IPS-18a (cell line): ENCODE results near the gene SLC66A3.

Experiments
- H3K27ac ChIP-seq: one replicate; pipeline ENCODE4 v1.5.1; 2013; ENCODE audit warnings: low read length
- H3K27me3 ChIP-seq: one replicate; pipeline ENCODE4 v1.6.1; 2013; ENCODE audit warnings: mild to moderate bottlenecking, low read length; ENCODE audit not compliant: control insufficient read depth, insufficient read depth
- H3K36me3 ChIP-seq: one replicate; pipeline ENCODE4 v1.6.1; 2013; ENCODE audit warnings: low read depth, low read length; ENCODE audit not compliant: control insufficient read depth
- H3K4me1 ChIP-seq: one replicate; pipeline ENCODE4 v1.6.1; 2013; ENCODE audit warnings: low read depth, low read length; ENCODE audit not compliant: control insufficient read depth
- H3K4me3 ChIP-seq: one replicate; pipeline ENCODE4 v1.5.1; 2013; ENCODE audit warnings: low read length
- H3K9ac ChIP-seq: one replicate; pipeline ENCODE4 v1.6.1; 2013; ENCODE audit warnings: mild to moderate bottlenecking, low read length, moderate library complexity
- H3K9me3 ChIP-seq: one replicate; pipeline ENCODE4 v1.6.1; 2013; ENCODE audit warnings: low read depth, low read length; ENCODE audit not compliant: control insufficient read depth

The SLC66A3 gene

DNA sequence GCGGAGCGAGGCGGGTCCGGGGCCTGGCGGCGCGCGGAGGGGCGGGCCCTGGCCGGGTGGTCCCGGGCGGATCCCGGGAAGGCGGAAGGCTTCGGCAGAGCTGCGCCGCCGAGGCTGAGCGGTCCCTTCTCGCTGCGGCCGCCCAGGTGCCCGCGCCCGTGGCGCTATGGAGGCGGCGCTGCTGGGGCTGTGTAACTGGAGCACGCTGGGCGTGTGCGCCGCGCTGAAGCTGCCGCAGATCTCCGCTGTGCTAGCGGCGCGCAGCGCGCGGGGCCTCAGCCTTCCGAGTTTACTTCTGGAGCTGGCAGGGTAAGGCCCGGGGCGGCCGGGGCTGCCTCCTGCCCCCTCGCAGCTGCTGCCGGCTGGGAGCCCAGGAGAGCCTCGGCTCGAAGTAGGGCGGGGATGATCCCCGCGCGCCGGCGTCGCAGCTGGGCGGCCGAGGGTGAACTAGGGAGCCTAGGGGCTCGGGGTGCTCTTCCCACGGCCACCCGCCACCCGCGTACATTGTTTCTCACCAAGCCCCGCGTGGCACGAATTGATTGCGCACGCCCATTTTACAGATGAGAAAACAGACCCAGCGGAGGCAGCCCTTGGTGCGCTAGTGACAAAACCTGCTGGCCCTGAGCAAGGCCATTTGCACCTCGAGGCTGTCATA is at the start of gene SLC66A3:
Gene SLC66A3 (plus strand): TSS at position 87 of the 655 bp plus-strand sequence. CDS start 80 bp downstream, at position 167.
- H3K27ac ChIP-seq: no peak within 1 kb of the TSS
- peaks cover 6% of the 10 kb centered on the region for H3K4me1 ChIP-seq
- H3K9me3 ChIP-seq: no peaks in the 10 kb centered on the region
- H3K36me3 ChIP-seq: no peaks in the 10 kb centered on the region
- peak within 1 kb of the TSS; percentile 64 for H3K4me3 ChIP-seq
- H3K9ac ChIP-seq: peak within 1 kb of the TSS; percentile 34
- peaks cover 21% of the 10 kb centered on the region for H3K27me3 ChIP-seq

GRCh38 chr2:11109002-11109401 is 46.3 kb upstream of the SLC66A3 start:
- H3K27me3 ChIP-seq: no peaks in the 10 kb centered on the region
- H3K9ac ChIP-seq: no peak overlapping the region
- no peaks in the 10 kb centered on the region for H3K4me1 ChIP-seq
- H3K36me3 ChIP-seq: no peaks in the 10 kb centered on the region
- H3K27ac ChIP-seq: no peak overlapping the region
- no peak overlapping the region for H3K4me3 ChIP-seq
- H3K9me3 ChIP-seq: no peaks in the 10 kb centered on the region

DNA sequence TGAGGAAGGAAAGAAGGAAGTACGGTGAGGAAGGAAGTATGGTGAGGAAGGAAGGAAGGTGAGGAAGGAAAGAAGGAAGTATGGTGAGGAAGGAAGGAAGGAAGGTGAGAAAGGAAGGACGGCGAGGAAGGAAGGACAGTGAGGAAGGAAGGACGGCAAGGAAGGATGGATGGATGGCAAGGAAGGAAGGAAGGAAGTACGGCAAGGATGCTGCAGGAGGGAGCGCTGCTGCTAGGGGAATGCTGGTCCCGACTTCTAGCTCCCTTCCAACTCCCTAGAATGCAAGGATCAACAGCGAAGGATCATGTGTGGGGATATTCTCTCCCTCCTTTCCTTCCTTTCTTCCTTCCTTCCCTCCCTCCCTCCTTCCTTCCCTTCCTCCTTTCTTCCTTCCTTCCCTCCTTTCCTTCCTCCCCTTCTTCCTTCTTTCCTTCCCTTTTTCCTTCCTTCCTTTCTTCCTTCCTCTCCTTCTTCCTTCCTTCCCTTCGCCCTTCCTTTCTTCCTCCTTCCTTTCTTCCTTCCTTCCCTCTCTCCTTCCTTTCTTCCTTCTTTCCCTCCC is 42.3 kb upstream of the SLC66A3 start:
- no peak overlapping the region for H3K9ac ChIP-seq
- H3K36me3 ChIP-seq: no peaks in the 10 kb centered on the region
- H3K27ac ChIP-seq: no peak overlapping the region
- H3K27me3 ChIP-seq: no peaks in the 10 kb centered on the region
- H3K9me3 ChIP-seq: no peaks in the 10 kb centered on the region
- no peak overlapping the region for H3K4me3 ChIP-seq
- no peaks in the 10 kb centered on the region for H3K4me1 ChIP-seq

- H3K9me3 ChIP-seq: no peaks in the 10 kb centered on the region
- H3K36me3 ChIP-seq: no peaks in the 10 kb centered on the region
- no peak overlapping the region for H3K4me3 ChIP-seq
- no peaks in the 10 kb centered on the region for H3K4me1 ChIP-seq
- no peaks in the 10 kb centered on the region for H3K27me3 ChIP-seq
- H3K27ac ChIP-seq: no peak overlapping the region
- H3K9ac ChIP-seq: no peak overlapping the region
Measured at GRCh38 chr2:11117776-11118175, 37.5 kb upstream of the SLC66A3 start.

DNA sequence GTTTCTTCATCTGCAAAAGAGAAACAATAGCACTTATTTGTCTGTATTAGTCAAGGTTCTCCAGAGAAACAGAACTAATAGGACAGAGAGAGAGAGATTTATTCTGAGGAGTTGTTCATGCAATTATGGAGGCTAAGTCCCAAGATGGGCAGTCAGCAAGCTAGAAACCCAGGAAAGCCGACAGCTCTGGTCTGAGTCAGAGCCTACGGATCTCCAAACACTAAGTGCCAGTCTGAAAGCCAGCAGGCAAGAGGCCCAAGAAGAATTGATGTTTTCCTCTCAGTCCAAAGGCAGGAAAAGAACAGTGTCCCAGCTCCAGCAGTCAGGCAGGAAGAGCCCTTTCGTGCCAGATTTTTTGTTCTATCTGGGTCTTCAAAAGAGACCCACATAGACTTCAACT is 36.5 kb upstream of the SLC66A3 start:
- Histone ChIP-seq H3K9me3 (no peaks in the 10 kb centered on the region), H3K9ac (no peak overlapping the region), H3K4me1 (no peaks in the 10 kb centered on the region), H3K4me3 (no peak overlapping the region), H3K36me3 (no peaks in the 10 kb centered on the region), H3K27me3 (no peaks in the 10 kb centered on the region), H3K27ac (no peak overlapping the region)

GRCh38 chr2:11121099-11121822 is 34.0 kb upstream of the SLC66A3 start:
- H3K4me1 ChIP-seq: no peaks in the 10 kb centered on the region
- no peaks in the 10 kb centered on the region for H3K9me3 ChIP-seq
- no peak overlapping the region for H3K9ac ChIP-seq
- no peaks in the 10 kb centered on the region for H3K36me3 ChIP-seq
- no peak overlapping the region for H3K4me3 ChIP-seq
- H3K27me3 ChIP-seq: no peaks in the 10 kb centered on the region
- no peak overlapping the region for H3K27ac ChIP-seq

DNA sequence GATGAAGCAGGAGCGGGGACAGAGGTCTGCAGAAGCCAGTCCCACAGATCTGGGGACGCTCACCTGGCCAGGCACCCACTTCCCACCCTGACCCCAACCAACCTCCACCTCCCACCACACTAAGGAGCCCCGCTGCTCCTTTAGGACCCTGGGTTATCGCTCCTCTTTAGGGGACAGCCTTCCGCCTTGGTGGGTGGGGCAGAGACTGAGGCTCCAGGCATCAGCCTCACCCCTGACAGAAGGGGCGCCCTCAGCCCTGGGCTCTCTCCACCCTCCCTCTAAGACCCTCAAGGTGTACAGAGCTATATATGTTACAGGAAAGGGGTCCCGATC is 33.5 kb upstream of the SLC66A3 start:
- H3K4me3 ChIP-seq: no peak overlapping the region
- H3K27ac ChIP-seq: no peak overlapping the region
- H3K9me3 ChIP-seq: no peaks in the 10 kb centered on the region
- no peak overlapping the region for H3K9ac ChIP-seq
- no peaks in the 10 kb centered on the region for H3K27me3 ChIP-seq
- no peaks in the 10 kb centered on the region for H3K4me1 ChIP-seq
- no peaks in the 10 kb centered on the region for H3K36me3 ChIP-seq

DNA sequence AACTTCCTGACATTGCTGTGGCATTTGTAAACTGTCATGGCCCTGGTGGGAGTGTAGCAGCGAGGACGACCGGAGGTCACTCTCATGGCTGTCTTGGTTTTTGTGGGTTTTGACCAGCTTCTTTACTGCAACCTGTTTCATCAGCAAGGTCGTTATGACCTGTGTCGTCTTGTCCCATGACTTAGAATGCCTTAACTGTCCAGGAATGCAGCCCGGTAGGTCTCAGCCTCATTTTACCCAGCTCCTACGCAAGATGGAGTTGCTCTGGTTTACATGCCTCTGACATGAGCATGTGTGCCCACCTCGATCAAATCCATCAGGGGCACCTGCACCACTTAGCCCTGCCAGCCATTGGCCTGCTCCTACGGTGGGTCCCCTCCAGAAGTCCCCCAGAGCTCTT is 32.9 kb upstream of the SLC66A3 start:
- H3K27ac ChIP-seq: no peak overlapping the region
- H3K9me3 ChIP-seq: no peaks in the 10 kb centered on the region
- H3K36me3 ChIP-seq: no peaks in the 10 kb centered on the region
- H3K4me1 ChIP-seq: no peaks in the 10 kb centered on the region
- H3K9ac ChIP-seq: no peak overlapping the region
- no peak overlapping the region for H3K4me3 ChIP-seq
- H3K27me3 ChIP-seq: no peaks in the 10 kb centered on the region

- H3K9ac ChIP-seq: no peak overlapping the region
- H3K27ac ChIP-seq: no peak overlapping the region
- H3K27me3 ChIP-seq: no peaks in the 10 kb centered on the region
- no peaks in the 10 kb centered on the region for H3K9me3 ChIP-seq
- no peaks in the 10 kb centered on the region for H3K36me3 ChIP-seq
- no peak overlapping the region for H3K4me3 ChIP-seq
- H3K4me1 ChIP-seq: no peaks in the 10 kb centered on the region
Measured at GRCh38 chr2:11123001-11123809, 32.1 kb upstream of the SLC66A3 start.

DNA sequence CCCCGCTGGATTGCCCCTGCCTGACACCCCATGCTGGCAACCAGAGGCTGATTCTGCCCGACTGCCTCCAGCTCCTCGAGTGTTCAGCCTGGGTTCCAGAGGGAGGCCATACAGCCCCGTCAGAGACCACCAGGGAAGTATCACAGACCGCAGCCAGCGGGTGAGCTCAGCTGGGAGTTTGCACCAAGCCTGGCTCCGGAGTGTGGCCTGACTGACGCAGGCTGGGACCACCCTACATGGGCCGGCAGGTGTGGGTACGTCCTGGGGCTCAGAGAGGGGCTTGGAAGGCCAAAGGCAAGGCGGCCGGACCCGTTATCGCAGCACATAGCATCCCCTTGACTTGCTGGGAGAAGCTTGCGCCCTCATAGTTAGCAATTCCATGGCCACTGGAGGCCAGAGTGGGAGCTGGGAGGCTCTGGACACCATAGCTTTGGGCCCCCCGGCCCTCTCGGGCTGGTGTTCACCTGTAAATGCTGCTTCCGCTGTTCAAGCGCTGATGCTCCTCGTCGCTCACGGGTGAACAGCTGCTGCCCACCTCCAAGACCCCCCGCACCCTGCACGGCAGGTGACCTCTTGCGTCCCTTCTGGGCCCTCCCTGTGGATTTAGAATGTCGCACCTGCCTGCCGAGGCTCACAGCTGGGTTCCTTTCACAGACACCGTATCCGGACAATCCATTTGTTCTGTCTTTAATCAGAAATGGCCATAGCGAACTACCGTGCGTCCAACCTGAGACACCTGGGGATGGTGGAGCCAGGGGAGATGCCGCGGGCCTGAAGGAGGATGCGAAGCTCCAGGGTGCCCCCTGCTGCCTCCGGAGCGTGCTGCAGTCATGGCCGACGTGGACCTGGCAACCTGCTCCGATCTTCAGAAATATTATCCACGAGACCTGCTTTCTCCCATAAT is 31.2 kb upstream of the SLC66A3 start:
- H3K27me3 ChIP-seq: no peaks in the 10 kb centered on the region
- H3K27ac ChIP-seq: no peak overlapping the region
- H3K4me3 ChIP-seq: no peak overlapping the region
- no peaks in the 10 kb centered on the region for H3K36me3 ChIP-seq
- no peaks in the 10 kb centered on the region for H3K9me3 ChIP-seq
- H3K9ac ChIP-seq: no peak overlapping the region
- H3K4me1 ChIP-seq: no peaks in the 10 kb centered on the region

- Histone ChIP-seq H3K27me3 (no peaks in the 10 kb centered on the region), H3K9me3 (no peaks in the 10 kb centered on the region), H3K9ac (no peak overlapping the region)
Measured at GRCh38 chr2:11124760-11125068, 30.6 kb upstream of the SLC66A3 start.

More at GRCh38 chr2:11124760-11125068, 30.6 kb upstream of the SLC66A3 start:
- H3K36me3 ChIP-seq: no peaks in the 10 kb centered on the region
- H3K4me3 ChIP-seq: no peak overlapping the region
- no peaks in the 10 kb centered on the region for H3K4me1 ChIP-seq
- no peak overlapping the region for H3K27ac ChIP-seq
